Cardiac muscle cell (in vitro differentiated cells and primary cell): ENCODE results near the gene BAIAP2. TPM values are rescaled to one million over a fixed set of nuclear protein-coding genes. Genes with fewer than 3 reads are reported as not detected.

Experiments used
- DNase-seq, 2 donors: peaks; one replicate each; pipeline versions ENCODE4 v3.0.0 to v3.0.0-alpha.2; 2010 to 2017; ENCODE audit warnings: low read depth in 1 of 2, low spot score in 1 of 2
- H3K27ac ChIP-seq: fragments of 200-600 bp; sonication (generic); 2 replicates; pipeline ENCODE4 v1.5.1; 2016
- H3K27me3 ChIP-seq: fragments of 200-600 bp; sonication (generic); 2 replicates; pipeline ENCODE4 v1.6.0; 2016; ENCODE audit warnings: control low read depth
- H3K36me3 ChIP-seq: fragments of 200-600 bp; sonication (generic); 2 replicates; pipeline ENCODE4 v1.5.1; 2016; ENCODE audit warnings: control low read depth
- H3K4me1 ChIP-seq: fragments of 200-600 bp; sonication (generic); 2 replicates; pipeline ENCODE4 v1.8.1; 2017; ENCODE audit warnings: low read depth, mild to moderate bottlenecking, mixed run types
- H3K4me3 ChIP-seq: fragments of 200-600 bp; sonication (generic); 2 replicates; pipeline ENCODE4 v1.5.1; 2016; ENCODE audit warnings: mild to moderate bottlenecking
- H3K9me3 ChIP-seq: fragments of 200-600 bp; sonication (generic); 2 replicates; pipeline ENCODE4 v1.5.1; 2017; ENCODE audit warnings: low read depth, mild to moderate bottlenecking, control low read depth
- polyA plus RNA-seq: library from polyadenylated mRNA; unstranded; fragments of >200 nt; fragmentation: Nextera tagmentation; extraction: Ambion mirVana; gene quantifications from 2 replicates; pipeline ENCODE4 v1.2.1, GENCODE V29; 2016
- total RNA-seq: library from RNA; depleted of rRNA; stranded (reverse); fragments of >200 nt; gene quantifications from 2 replicates; pipeline ENCODE4 v1.2.3, GENCODE V29; 2016
- TF ChIP-seq, protein P1 (sequence below): IDR thresholded peaks from 2 replicates; pipeline ENCODE4 v1.5.1; 2012; ENCODE audit warnings: low read depth, mild to moderate bottlenecking, low read length

Gene BAIAP2
- total and polyA plus RNA-seq, 2 experiments from 2014 or later, result 22.5 to 24.9 TPM

DNA sequence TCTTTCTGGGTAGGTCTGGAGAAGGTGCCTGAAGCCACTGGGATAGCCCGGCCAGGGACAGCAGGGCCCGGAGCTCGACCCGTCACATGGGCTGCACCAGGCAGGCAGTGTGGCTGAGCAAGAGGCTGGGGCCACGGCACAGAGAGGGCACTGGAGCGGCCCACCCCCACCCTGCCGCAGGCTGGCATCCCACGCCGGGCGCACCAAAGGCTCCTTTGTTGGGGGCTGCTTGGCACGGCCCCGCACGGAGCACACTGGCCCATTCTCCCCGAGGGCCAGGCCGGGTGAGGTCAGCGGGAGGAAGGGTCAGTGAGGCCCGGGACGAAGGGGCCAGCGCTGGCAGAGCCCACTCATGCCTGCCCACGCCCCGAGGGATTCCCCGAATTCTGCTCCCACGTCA lies 93.8 kb downstream of the BAIAP2 start:
- TF ChIP-seq, protein P1, sequence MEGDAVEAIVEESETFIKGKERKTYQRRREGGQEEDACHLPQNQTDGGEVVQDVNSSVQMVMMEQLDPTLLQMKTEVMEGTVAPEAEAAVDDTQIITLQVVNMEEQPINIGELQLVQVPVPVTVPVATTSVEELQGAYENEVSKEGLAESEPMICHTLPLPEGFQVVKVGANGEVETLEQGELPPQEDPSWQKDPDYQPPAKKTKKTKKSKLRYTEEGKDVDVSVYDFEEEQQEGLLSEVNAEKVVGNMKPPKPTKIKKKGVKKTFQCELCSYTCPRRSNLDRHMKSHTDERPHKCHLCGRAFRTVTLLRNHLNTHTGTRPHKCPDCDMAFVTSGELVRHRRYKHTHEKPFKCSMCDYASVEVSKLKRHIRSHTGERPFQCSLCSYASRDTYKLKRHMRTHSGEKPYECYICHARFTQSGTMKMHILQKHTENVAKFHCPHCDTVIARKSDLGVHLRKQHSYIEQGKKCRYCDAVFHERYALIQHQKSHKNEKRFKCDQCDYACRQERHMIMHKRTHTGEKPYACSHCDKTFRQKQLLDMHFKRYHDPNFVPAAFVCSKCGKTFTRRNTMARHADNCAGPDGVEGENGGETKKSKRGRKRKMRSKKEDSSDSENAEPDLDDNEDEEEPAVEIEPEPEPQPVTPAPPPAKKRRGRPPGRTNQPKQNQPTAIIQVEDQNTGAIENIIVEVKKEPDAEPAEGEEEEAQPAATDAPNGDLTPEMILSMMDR, result no peak
- Histone ChIP-seq H3K27me3 (no peaks in the 10 kb centered on the region), H3K4me3 (no peak overlapping the region), H3K27ac (no peak overlapping the region), H3K4me1 (peaks cover 6% of the 10 kb centered on the region), H3K9me3 (no peaks in the 10 kb centered on the region), H3K36me3 (no peaks in the 10 kb centered on the region)
- DNase-seq, result no peak

DNA sequence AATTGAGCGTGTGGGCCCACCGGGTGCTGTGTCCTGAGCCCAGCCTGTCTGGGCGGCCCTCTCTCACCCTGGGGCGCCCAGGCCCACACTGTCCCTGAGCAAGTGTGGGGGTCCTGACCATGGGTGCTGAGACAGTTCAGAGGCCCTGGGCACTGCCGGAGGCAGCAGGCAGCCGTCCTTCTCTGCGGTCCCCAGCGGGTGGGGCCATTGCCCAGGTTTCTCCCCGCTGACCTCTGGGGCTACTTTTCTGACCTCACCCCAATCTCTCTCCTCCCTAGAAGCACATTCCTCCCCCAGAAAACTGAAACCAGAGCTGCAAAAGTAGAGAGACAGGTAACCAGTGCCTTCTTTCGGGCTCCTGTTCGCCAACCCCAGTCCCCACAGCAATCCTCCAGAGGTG lies 94.3 kb downstream of the BAIAP2 start:
- H3K4me1 ChIP-seq, result peaks cover 6% of the 10 kb centered on the region
- H3K9me3 ChIP-seq, result no peaks in the 10 kb centered on the region
- no peaks in the 10 kb centered on the region for H3K27me3 ChIP-seq
- no peaks in the 10 kb centered on the region for H3K36me3 ChIP-seq
- H3K27ac ChIP-seq, result no peak overlapping the region
- TF ChIP-seq, protein P1, result no peak
- DNase-seq, result no peak
- no peak overlapping the region for H3K4me3 ChIP-seq

DNA sequence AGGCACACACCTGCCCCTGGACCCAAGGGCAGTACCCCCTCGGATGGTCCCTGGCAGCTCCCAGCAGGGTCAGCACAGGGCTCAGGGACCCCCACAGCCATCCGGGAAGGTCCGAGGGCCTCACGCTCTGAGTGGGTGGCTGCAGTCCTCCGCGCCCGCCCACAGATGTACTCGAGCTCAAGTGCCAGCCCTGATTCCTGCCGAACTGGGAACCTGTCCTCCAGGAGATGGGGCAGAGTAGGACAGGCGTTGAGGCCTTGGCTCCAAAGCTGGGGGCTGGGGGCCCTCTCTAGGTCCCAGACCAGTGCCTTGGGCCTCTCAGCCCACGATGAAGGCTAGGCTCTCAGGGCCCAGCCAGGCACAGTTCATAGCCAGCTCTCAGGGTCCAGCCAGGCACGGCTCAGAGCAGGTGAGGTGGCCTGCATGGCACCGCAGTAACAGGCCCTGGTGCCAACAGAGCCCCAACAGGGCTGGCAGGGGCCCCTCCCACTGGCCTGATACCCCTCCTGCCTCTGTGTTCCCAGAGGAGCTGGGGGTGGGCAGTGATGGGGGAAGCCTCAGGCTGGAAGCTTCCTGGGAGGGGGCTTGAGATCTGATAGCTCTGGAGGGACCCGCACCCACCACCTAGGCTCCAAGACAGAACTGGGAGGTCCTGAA lies 94.9 kb downstream of the BAIAP2 start:
- no peak overlapping the region for H3K27ac ChIP-seq
- H3K9me3 ChIP-seq, result no peaks in the 10 kb centered on the region
- H3K27me3 ChIP-seq, result no peaks in the 10 kb centered on the region
- H3K4me1 ChIP-seq, result peaks cover 6% of the 10 kb centered on the region
- DNase-seq, result no peak
- TF ChIP-seq, protein P1, result no peak
- no peak overlapping the region for H3K4me3 ChIP-seq
- no peaks in the 10 kb centered on the region for H3K36me3 ChIP-seq

DNA sequence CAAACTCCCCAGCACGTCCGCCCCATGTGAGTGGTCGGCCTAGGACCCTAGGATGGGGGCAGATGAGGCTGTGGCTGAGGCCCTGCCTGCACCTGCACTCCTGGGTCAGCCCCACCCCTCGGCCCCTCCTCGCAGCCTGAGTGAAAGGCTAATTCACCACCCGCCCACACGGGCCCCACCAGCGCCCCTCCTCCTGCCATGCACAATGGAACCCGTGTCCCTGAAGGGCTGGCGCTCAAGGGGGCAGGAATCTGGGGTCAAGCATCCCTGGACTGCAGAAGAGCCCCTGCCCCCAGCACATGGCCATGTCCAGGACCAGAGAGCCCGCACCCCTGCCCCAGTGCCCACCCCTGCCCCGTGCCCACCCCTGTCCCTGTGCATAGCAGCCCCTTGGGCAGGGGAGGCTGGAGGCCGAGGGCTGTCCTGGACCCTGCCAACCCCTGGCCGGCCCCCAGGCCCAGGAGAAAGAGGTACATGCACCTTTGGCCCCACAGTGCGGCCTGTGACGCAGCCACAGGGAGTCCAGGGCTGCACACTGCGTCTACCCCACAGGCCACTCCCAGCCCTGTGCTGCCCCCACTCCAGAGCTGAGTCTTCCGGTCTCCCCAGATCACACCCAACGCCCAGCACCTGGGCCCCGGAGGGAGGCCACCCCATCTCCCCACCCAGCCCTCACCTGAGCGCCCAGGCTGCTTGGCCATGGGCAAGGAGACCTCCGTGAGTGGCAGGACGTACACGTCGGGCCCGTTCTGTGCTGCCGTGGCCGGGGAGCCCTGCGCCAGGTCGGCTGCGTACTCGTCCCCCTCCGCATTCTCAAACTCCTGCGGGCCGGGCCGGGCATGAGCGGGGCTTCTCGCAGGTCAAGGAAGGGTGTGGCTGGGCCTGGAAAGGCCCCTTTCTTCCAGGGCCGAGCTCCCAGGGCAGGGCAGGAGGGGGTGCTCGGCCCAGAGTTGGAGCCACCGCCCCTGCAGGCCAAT lies 95.7 kb downstream of the BAIAP2 start:
- Histone ChIP-seq H3K4me1 (peaks cover 6% of the 10 kb centered on the region), H3K9me3 (no peaks in the 10 kb centered on the region), H3K4me3 (no peak overlapping the region), H3K36me3 (no peaks in the 10 kb centered on the region), H3K27me3 (no peaks in the 10 kb centered on the region), H3K27ac (no peak overlapping the region)
- DNase-seq, result no peak
- TF ChIP-seq, protein P1, result no peak

DNA sequence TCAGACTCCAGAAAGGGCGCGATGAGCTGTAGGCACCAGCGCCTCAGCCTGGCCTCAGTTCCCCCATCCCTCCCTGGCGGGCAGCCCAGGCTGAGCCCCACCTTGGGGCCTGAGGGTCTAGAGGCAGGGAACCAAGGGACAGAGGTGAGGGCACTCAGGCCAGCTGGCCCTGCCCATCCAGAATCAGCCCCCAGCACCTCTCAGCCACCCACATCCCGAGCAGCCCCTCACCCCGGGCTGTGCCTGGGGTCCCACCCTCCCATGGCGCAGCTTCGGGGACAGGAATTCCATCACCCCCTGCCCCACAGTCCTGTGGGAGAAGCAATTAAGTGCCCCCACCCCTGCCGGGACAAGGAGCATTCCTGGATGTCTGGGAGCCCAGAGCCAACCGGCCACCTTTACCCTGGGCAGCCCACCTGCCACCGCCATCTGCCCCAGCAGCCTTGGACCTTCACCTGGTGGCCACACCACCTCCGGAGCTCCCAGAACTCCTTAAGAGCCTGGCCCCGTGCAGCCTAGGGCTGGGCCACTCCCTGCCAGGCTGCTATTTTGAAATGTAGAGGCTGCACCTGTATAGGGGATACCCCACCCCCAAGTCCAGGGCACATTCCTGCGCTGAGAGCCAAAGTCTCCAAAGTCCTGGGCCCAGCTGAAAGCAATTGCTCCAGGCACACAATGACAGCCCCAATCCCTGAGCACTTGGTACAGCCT lies 96.7 kb downstream of the BAIAP2 start:
- TF ChIP-seq, protein P1, result no peak
- DNase-seq, result no peak
- Histone ChIP-seq H3K4me3 (no peak overlapping the region), H3K4me1 (peaks cover 6% of the 10 kb centered on the region), H3K27ac (no peak overlapping the region), H3K27me3 (no peaks in the 10 kb centered on the region), H3K9me3 (no peaks in the 10 kb centered on the region), H3K36me3 (no peaks in the 10 kb centered on the region)
